IPS DF 4.7 (cell line): ENCODE data around the gene FAM89B.
A peak's percentile ranks its signal among the peaks of the same experiment; 100 is the strongest.

Experiments
- DNase-seq: peaks from one replicate; pipeline ENCODE4 v3.0.0-alpha.2; 2013; ENCODE audit warnings: low spot score; ENCODE audit errors: extremely low read depth

FAM89B gene

DNA sequence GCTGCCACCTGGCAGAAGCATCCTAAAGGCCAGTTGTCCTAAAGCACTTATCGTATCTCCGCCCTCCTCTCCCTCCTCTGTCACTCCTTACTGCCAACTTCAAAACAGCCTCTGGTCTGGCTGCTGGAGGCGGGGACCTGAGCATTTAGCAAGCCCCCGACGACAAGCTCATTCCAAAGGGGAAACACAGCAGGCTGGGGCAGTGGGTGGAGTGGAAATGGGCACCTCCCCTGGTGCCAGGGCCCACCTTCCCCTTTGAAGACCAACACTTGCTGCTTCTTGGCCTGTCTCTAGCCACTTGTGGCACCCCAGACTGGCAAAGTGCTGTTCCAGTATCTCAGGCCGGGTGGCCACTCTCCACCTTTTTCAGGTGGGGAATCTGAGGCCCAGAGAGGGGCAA is 38.1 kb downstream of the FAM89B start:
- DNase-seq, result no peak

DNA sequence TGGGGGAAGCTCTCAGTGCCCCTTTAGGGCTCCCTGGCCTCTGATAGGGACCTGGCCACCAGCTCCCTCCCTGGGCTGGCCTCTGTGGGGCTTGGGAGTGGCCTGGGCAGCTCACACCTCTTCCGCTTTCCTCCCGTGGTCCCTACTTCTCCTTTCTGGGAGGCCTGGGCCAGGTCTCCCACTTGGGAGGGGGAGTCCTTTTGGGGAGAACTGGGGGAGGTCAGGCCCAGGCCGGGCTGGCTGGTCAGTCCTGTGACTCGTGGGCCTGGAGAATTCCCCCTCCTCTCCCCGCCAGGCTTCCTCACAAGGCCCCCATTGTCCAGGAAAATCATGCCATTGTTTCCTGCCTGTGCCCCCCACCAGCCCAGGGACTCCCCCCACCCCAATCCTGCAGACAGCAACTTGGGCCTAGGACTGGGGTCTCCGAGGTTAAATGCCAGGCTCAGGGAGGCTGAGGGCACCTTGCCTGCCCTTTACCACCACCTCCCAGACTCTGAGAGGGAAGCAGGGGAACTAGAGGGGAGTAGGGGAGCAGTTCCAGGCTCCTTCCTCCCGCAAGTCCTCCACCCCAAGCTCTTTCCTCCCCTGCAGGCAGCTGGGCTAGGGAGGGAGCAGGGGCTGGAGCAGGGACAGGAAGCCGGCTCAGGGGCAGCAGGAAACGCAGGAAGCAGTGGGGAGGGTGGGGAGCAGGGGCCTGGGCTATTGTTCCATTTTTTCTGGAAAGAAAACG is 38.9 kb downstream of the FAM89B start:
- no peak for DNase-seq

DNA sequence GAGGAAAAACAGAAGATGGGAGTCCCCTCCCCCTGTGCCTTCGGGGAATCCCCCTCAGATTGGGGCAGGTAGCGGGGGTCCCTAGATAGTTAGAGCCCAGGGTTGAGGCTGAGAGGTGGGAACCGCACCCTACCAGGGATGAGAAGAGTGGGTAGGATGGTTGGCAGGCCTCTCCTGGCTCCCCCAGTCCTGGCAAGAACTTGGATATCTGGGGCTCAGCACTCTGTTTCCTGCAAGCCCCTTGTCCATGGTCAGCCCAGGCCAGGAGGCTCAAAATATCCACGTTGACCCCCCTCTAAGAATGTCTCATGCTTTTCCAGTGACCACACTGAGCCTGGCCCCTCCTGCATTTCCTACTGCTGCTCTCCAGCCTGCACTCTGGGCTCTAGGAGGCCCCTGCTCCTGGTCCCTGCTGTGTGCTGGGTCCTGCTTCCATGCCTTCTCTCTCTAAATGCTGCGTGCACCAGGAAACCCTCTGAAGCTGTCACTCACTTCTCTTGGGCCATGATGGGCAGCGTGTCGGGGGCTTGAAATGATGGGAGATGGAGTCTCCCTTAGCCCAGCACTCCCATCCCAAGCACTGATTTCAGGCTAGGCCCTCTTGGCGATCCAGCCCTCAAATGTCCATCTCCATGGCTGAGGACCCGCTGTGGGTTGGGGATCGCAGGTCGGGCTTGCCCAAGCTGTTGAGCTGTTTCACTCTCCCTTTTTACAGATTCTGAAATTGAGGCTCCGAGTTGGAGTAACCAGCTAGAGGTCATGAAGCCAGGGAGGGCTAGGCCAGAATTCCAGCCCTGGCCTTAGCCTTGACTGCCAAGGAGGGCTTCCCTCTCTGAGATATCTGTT is 39.6 kb downstream of the FAM89B start:
- no peak for DNase-seq

DNA sequence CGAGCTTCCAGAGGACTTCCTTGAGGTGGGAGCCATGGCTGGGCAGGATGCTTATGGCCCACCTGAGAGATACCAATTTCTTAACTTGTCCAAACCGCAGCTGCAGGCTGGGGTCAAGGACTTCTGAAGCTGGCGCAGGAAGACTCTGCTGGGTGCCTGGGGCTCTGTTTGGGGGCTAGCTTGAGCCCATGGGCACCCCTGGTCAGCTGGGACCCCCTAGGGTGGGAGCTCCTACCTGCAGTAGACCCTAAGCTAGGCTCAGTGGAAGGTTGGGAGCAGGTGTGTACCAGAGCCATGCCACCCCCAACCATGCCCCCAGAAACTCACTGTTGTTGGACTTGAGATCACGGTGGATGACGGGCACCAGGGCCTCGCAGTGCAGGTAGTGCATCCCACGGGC is 40.4 kb downstream of the FAM89B start:
- DNase-seq, result no peak

DNA sequence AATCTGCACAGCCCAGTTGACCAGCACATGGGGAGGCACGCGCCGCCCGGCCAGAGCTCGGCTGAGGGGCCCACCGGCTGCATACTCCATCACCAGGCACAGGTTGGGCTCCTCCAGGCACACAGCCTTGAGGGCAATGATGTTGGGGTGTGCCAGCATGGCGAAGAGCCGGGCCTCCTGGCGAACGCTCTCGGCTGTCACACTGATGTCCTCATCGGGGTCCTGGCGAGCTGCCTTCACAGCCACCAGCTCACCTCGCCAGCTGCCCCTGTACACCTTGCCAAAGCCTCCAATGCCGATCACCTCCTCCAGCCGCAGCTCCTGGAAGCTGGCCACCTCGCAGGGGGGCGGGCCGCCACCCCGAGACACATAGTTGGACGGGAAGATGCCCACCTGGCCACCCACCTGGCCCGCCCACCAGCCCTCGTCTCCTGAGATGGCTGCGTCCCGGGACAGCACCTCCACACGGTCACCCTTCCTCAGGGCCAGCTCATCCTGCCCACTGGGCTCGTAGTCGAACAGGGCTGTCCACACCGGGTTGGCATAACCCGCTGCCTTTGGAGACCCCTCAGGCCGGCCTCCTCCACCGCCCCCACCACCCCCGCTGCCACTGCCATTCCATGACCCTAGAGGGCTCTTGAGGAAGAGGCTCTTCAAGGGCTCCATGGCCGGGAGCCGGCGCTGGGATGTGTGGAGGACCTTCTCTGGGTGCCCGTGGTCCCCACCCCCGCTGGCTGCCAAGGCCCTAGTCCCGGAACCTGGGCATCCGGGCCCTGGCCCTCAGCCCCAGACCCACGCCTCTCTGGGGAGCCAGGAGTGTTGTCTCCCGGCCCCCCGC is 41.0 kb downstream of the FAM89B start:
- DNase-seq, result no peak

DNA sequence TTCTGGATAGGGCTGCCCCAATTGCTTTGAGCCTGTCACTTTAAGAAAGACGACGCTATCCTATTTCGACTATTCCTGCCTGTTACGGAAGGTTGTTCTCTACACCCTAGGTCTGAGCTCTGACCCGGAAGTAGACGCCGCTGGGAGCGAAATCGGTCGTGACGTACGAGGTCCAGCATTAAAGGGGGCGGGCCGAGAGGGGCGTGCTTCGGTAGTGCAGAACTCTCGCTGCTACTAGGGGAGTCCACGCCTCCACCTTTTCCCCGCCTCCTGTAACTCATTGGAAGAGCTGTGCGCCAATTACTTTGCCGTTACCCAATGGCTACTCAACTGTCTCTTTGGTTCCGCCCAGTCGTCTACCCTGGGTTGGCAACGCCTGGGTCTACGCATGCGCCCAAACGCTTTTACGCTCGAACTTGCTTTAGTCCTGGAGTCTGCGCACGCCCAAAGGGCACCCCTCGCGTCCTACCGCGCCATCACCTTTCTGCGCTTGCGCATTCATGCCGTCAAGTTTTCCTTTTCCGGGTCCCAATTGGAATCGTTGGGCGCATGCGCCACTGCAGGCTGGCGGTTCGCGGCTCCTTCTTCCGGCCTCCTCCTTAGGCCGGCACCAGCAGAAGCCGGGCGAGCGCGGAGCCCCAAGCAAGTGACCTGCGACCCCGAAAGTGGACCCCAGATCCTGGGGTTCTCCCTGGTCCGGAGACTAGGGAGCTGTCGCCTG is 43.1 kb downstream of the FAM89B start, which contains the start of gene PCNX3:
PCNX3 (plus strand) TSS at position 548 of the 721 bp plus-strand sequence. CDS start 536 bp downstream, outside the sequence.
- DNase-seq, result peak; percentile 100

DNA sequence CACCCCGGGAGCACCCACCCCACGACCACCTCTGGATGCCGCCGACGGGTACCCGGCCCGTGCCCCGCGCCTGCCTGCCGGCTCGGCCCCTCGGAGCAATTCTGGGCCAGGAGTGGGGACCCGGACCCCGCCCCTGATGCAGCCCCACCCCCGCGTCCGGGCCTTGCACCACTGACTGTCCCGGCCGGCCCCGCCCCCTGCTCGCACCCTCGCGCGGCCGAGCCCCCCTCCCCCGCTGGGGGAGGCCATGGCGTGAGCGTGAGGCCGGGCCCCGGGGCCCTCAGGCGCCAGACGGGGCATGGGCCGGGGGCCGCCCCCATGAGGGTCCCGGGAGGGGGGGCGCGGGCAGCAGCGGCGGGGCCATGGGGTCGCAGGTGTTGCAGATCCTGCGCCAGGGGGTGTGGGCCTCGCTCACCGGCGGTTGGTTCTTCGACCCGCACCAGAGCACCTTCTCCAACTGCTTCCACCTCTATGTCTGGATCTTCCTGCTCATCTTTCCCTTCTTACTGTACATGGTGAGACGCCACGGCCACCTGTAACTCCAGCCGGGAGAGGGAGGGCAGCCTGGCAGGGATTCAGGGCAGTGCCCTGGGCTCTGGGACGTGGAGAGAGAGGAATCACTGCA is 43.7 kb downstream of the FAM89B start:
- no peak for DNase-seq

DNA sequence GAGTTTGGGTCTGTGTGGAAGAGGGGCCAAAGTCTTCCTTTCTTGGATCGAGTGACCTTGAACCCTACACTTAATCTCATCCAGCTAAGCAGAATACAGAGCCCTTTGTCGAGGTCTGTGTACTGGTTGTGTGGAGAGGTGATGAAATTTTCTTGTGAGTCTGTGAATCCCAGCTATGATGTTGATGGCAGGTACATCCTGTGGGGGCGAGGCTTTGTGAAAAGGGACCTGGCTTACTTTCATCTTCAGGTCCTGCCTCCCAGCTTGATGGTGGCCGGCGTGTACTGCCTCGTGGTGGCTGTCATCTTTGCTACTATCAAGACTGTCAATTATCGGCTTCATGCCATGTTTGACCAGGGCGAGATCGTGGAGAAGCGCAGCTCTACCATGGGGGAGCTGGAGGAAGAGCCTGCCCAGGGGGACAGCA is 44.2 kb downstream of the FAM89B start:
- no peak for DNase-seq

DNA sequence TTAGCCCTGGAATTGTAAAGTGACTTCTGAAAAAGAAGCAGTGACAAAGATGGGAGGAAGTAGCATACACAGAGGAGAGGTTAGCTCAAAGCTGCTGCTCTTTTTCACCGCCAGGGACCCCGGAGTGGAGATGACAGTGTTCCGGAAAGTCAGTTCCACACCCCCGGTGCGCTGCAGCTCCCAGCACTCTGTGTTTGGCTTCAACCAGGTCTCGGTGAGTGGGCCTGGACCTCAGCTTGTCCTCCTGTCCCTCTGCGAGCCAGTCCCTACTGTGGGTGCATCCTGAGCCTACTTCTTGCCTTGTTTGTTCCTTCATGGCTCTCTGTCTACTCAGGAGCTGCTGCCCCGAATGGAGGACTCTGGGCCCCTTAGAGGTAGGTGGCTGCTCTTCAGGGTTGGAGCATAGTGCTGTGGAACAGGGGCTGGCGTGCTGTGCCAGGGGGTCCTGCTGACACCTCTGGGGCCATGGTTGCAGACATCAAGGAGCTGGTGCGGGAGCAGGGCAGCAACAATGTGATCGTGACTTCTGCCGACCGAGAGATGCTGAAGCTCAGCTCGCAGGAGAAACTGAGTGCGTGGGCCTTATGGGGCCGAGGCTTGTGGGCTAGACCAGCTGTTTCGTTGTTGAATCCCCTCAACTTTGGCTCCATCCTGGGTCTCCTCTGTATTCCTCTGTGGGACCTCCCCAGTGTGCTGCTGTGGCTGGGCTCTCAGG is 45.0 kb downstream of the FAM89B start:
- DNase-seq, result no peak

DNA sequence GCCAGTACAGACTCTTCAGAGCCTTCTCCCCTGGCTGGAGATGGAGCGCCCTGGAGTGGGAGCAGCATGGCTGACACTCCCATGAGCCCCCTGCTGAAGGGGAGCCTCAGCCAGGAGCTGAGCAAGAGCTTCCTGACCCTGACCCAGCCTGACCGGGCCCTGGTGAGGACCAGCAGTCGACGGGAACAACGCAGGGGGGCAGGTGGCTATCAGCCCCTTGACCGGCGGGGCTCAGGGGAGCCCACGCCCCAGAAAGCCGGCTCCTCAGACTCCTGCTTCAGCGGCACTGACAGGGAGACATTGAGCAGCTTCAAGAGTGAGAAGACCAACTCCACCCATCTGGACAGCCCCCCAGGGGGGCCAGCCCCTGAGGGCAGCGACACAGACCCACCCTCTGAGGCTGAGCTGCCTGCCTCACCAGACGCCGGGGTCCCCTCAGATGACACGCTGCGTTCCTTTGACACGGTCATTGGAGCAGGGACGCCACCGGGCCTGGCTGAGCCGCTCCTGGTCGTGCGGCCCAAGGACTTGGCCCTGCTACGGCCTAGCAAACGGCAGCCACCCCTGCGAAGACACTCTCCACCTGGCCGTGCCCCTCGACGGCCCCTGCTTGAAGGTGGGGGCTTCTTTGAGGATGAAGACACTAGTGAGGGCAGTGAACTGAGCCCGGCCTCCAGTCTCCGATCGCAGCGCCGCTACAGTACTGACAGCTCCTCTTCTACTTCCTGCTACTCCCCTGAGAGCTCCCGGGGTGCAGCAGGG is 45.8 kb downstream of the FAM89B start:
- no peak for DNase-seq

DNA sequence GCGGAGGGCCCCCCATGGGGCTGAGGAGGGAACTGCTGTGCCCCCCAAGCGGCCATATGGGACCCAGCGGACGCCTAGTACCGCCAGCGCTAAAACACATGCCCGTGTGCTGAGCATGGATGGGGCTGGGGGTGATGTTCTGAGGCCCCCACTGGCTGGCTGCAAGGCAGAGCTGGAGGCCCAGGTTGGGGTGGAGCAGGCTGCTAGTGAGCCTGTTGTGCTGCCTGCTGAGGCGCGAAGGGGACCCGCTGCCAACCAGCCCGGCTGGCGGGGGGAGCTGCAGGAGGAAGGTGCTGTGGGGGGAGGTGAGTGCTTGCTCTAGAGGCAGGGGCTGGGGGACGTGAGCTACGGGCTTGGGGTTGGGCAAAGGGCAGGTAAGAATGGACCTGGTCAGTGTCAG is 46.4 kb downstream of the FAM89B start:
- no peak for DNase-seq

DNA sequence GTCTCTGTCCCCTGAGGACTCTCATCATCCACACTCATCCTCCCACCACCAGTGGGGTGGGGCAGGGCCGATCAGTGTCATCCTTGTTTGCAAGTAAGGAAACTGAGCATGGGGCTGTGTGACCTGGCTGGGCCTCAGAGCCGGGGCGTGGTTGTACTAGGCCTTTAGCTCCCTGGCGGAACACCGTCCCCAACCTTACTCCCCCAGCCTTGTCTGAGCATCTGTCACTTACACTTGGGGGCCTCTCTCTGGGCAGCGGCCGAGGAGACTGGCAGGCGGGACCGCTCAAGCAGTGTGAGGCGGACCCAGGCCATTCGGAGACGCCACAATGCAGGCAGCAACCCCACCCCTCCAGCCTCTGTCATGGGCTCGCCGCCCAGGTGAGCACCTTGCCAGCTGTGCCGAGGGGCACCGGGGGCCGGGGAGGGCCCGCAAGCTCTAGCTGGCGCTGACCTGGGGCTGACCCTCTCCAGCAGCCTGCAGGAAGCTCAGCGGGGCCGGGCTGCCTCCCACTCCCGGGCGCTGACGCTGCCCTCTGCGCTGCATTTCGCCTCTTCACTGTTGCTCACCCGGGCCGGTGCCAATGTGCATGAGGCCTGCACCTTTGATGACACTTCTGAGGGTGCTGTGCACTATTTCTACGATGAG is 47.1 kb downstream of the FAM89B start:
- DNase-seq, result no peak

DNA sequence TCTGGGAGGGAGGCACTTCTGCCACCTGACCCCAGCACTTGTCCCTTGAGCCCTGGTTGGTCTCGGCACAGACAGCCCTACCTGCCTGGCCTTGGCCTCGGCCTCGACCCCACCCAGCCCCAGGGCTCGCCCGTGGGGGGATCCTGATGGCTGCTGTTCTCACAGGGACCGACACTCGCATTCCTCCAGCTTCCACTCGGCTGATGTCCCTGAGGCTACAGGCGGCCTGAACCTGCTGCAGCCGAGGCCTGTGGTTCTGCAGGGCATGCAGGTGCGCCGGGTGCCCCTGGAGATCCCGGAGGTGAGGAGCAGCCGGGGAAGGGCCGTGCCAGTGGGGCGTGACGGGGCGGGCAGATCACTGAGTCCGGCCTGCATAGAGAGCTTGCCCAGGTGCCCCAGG is 48.3 kb downstream of the FAM89B start:
- no peak for DNase-seq

DNA sequence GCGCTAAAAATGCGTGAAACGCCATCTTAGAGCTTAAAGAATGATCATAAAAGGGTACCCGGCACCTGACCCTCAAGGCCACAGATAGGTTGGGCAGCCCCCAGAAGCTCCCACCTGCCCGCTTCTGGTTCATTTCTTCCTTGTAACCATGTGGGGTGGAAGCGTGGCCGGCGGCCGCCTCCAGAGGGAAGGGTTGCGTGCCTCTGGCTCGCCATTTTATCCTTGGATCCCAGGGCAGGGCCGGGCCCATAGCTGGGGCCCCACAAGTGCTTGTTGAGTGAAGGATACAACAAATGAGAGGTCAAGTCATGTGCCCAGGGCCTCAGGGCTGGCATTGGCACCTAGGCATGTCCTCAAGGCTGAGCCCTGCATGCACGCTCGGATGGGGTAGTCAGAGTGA is 49.1 kb downstream of the FAM89B start:
- no peak for DNase-seq

DNA sequence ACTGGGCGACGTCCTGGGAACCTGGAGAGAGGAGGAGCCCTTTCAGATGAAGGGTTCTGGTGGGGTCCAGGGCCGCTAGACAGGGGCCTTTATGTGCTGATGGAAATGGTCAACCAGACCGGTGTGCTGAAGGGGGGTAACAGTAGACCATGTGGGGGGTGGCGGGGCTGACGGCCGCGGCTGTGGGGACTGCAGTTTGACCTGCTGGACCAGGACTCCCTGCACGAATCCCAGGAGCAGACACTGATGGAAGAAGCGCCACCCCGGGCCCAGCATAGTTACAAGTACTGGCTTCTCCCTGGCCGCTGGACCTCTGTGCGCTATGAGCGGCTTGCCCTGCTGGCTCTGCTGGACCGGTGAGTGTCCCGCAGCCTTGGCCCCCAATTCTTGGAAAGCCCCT is 49.7 kb downstream of the FAM89B start:
- no peak for DNase-seq

DNA sequence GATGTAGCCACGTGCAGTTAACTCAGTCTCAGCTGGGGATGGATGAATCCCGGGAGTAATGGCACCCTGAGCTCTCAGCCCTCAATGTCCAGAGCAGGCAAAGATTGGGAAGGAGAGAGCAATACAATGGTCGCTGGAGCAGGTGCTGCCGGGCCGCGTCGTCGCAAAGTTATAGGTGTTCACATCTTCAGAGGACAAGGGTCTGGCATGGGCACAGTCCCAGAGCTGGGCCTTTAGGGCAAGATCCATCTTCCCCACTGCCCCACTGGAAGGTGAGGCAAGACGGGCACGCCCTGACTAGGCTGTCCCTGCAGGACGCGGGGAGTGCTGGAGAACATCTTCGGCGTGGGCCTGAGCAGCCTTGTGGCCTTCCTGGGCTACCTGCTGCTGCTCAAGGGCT is 50.8 kb downstream of the FAM89B start:
- no peak for DNase-seq
